Glutamatergic neuron (in vitro differentiated cells): ENCODE data around the gene CBX2. TPM values are rescaled to one million over a fixed set of nuclear protein-coding genes. Genes with fewer than 3 reads are reported as not detected.

Source experiments
- DNase-seq: peaks from one replicate; pipeline ENCODE4 v3.0.0; 2022
- H3K27ac Mint-ChIP-seq: one replicate; pipeline ENCODE4 v1.8.0; 2020; ENCODE audit warnings: mild to moderate bottlenecking, mixed read lengths, inconsistent platforms; ENCODE audit not compliant: unreplicated experiment
- H3K27me3 Mint-ChIP-seq: one replicate; pipeline ENCODE4 v1.8.0; 2020; ENCODE audit warnings: mild to moderate bottlenecking, moderate library complexity, mixed read lengths, inconsistent platforms; ENCODE audit not compliant: unreplicated experiment
- H3K36me3 Mint-ChIP-seq: one replicate; pipeline ENCODE4 v1.8.0; 2020; ENCODE audit warnings: mild to moderate bottlenecking, mixed read lengths, inconsistent platforms; ENCODE audit not compliant: unreplicated experiment
- H3K4me1 Mint-ChIP-seq: one replicate; pipeline ENCODE4 v1.8.0; 2020; ENCODE audit warnings: mild to moderate bottlenecking, low read depth, mixed read lengths, inconsistent platforms; ENCODE audit not compliant: unreplicated experiment
- H3K4me3 Mint-ChIP-seq: one replicate; pipeline ENCODE4 v1.8.0; 2020; ENCODE audit warnings: mild to moderate bottlenecking, mixed read lengths, inconsistent platforms; ENCODE audit not compliant: unreplicated experiment
- H3K9me3 Mint-ChIP-seq: one replicate; pipeline ENCODE4 v1.8.0; 2020; ENCODE audit warnings: mild to moderate bottlenecking, moderate library complexity, mixed read lengths, inconsistent platforms; ENCODE audit not compliant: unreplicated experiment
- total RNA-seq: library from RNA; stranded (reverse); fragmentation: NEBNext Ultra II Directional; extraction: Animal tissue kit (Norgen Biotek cat#: 25700); gene quantifications from one replicate; pipeline ENCODE4 v1.2.1, GENCODE V29; 2021; ENCODE audit not compliant: unreplicated experiment
- TF ChIP-seq, protein P1 (sequence below): fragments of 200-600 bp; sonication (generic); IDR thresholded peaks from one replicate; pipeline ENCODE4 v1.5.0; 2021; ENCODE audit not compliant: partially characterized antibody, unreplicated experiment

CBX2 gene
- total RNA-seq, 1 donor from 2014 or later, result 78.8 TPM

DNA sequence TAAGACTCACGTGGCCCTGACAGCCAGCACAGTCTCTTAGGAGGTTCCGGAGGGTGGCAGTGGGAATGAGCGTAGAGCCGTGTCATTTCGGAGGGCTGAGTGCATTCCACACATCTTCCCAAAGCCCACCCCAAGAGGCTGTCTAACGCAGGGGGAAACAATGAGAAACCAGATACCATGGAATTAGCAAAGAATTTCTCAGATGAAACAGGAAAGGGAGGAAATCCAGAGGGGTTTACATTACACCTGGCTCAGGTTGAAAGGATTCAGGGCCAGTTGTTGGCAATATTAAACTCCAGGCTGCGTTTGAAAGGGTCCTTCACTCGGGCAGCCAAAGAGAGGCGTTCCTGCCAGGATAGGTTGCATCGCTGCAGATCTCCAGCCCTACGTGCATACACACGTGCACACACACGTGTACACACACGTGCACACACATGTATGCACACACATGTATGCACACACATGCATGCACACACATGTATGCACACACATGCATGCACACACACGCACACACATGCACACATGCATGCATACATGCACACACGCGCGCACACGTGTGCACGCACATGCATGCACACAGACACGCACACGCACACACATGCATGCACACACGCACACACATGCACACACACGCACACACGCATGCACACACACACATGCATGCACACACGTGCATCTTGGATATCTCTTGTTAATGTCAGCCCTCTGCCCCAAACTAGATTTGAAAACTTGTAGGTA is 49.1 kb downstream of the CBX2 start:
- TF ChIP-seq, protein P1, sequence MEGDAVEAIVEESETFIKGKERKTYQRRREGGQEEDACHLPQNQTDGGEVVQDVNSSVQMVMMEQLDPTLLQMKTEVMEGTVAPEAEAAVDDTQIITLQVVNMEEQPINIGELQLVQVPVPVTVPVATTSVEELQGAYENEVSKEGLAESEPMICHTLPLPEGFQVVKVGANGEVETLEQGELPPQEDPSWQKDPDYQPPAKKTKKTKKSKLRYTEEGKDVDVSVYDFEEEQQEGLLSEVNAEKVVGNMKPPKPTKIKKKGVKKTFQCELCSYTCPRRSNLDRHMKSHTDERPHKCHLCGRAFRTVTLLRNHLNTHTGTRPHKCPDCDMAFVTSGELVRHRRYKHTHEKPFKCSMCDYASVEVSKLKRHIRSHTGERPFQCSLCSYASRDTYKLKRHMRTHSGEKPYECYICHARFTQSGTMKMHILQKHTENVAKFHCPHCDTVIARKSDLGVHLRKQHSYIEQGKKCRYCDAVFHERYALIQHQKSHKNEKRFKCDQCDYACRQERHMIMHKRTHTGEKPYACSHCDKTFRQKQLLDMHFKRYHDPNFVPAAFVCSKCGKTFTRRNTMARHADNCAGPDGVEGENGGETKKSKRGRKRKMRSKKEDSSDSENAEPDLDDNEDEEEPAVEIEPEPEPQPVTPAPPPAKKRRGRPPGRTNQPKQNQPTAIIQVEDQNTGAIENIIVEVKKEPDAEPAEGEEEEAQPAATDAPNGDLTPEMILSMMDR, result no peak
- Mint-ChIP-seq H3K36me3 (peaks cover 6% of the 10 kb centered on the region), H3K27me3 (peaks cover 30% of the 10 kb centered on the region)

DNA sequence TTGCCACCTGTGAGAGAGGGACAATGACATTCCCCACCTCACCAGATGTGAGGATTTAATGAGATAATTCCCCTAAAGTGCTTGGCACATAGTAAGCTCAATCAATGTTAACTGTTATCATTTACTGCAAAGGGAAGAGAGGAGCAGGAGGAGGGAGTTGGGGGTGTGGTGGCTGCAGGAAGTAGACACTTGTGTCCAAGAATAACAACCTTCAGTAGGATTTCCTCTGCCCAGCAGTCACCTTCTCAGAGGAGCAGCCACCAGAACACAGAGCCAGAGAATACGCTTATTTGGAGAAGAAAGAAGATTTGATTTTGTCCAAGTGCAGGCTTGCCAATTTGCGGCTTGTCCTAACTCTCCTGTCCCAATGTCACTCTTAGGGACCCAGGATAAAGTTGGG is 51.1 kb downstream of the CBX2 start:
- Mint-ChIP-seq H3K4me1 (peaks cover 3% of the 10 kb centered on the region), H3K27me3 (peaks cover 23% of the 10 kb centered on the region), H3K4me3 (no peak overlapping the region), H3K27ac (no peak overlapping the region), H3K9me3 (peaks cover 4% of the 10 kb centered on the region), H3K36me3 (peaks cover 6% of the 10 kb centered on the region)
- DNase-seq, result no peak
- TF ChIP-seq, protein P1, result no peak

More for the DNA sequence above, 49.1 kb downstream of the CBX2 start:
- no peak for DNase-seq
- peaks cover 1% of the 10 kb centered on the region for H3K9me3 Mint-ChIP-seq
- H3K4me3 Mint-ChIP-seq, result no peak overlapping the region
- peaks cover 4% of the 10 kb centered on the region for H3K4me1 Mint-ChIP-seq
- H3K27ac Mint-ChIP-seq, result no peak overlapping the region

DNA sequence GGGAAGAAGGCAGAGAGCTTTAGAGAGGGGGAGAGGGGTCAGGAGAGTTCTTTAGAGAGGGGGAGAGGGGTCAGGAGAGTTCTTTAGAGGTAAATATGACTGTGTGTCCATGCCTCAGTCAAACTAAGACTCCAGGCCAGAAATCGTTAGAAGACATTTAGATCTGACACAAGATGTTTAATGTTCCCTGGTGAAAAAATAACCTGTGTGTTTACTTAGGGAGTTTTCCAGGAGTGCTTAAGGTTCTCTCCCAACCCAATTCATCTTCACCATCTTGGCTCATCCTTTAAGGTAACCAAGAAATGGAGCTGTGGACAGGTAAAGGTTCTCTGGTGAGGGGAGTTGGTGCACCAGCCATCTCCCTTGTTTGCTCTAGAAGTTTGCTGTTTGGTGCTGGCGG is 51.5 kb downstream of the CBX2 start:
- TF ChIP-seq, protein P1, result no peak
- no peak overlapping the region for H3K4me3 Mint-ChIP-seq
- peaks cover 4% of the 10 kb centered on the region for H3K9me3 Mint-ChIP-seq
- peaks cover 21% of the 10 kb centered on the region for H3K27me3 Mint-ChIP-seq
- peaks cover 3% of the 10 kb centered on the region for H3K36me3 Mint-ChIP-seq
- H3K27ac Mint-ChIP-seq, result no peak overlapping the region
- H3K4me1 Mint-ChIP-seq, result peaks cover 3% of the 10 kb centered on the region
- no peak for DNase-seq

DNA sequence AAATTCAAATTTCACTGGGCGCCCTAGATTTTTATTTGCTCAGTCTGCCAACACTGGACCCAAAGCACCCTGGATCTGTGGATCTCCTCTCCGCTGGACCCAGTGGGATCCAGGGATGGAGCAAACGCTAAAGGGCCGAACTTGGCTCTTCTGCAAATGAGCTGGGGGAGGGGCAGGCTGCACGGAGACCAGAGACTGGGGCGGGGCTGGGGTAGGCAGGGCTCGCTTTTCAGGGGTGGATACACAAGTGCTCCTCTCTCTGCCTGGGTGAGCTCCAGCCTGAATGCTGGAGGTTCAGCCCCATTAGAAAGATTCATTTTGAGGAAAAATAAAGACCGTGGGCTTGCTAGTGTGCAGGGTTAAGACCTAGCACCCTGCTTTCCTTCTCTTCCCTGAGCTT is 52.4 kb downstream of the CBX2 start:
- no peak for DNase-seq
- H3K4me1 Mint-ChIP-seq, result peaks cover 5% of the 10 kb centered on the region
- no peaks in the 10 kb centered on the region for H3K36me3 Mint-ChIP-seq
- H3K9me3 Mint-ChIP-seq, result peaks cover 4% of the 10 kb centered on the region
- peaks cover 25% of the 10 kb centered on the region for H3K27me3 Mint-ChIP-seq
- TF ChIP-seq, protein P1, result no peak
- no peak overlapping the region for H3K27ac Mint-ChIP-seq
- H3K4me3 Mint-ChIP-seq, result no peak overlapping the region

DNA sequence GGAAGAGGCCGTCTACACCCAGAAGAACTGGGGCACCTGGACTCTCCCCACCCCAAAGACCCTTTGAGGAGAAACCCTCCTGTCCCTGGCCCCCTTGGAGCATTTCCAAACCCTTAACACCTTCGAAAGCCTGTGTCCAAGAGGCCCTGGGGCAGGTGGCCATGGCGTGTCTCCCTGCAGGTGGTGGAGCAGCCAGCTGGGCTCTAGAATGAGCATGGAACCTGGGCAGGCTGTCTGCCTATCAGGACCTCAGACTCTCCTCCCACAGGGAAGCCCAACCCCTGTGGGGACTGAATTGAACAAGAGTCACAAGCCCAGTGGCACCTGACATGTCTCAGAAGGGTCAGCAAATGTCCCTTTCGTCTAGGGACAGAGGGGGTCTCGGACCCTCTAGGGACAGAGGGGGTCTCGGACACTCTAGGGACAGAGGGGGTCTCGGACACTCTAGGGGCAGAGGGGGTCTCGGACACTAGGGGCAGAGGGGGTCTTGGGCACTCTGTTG is 52.9 kb downstream of the CBX2 start:
- Mint-ChIP-seq H3K4me1 (peaks cover 5% of the 10 kb centered on the region), H3K4me3 (no peak overlapping the region), H3K36me3 (no peaks in the 10 kb centered on the region), H3K9me3 (peaks cover 4% of the 10 kb centered on the region), H3K27me3 (peaks cover 25% of the 10 kb centered on the region), H3K27ac (no peak overlapping the region)
- DNase-seq, result no peak
- TF ChIP-seq, protein P1, result no peak
